Measurements from ENCODE around the gene INSR.
"Not testable (repeated sequence)": the region's sequence is repeated elsewhere in the genome, so short reads cannot be mapped to it uniquely, and the experiment has no call there.

INSR gene

DNA sequence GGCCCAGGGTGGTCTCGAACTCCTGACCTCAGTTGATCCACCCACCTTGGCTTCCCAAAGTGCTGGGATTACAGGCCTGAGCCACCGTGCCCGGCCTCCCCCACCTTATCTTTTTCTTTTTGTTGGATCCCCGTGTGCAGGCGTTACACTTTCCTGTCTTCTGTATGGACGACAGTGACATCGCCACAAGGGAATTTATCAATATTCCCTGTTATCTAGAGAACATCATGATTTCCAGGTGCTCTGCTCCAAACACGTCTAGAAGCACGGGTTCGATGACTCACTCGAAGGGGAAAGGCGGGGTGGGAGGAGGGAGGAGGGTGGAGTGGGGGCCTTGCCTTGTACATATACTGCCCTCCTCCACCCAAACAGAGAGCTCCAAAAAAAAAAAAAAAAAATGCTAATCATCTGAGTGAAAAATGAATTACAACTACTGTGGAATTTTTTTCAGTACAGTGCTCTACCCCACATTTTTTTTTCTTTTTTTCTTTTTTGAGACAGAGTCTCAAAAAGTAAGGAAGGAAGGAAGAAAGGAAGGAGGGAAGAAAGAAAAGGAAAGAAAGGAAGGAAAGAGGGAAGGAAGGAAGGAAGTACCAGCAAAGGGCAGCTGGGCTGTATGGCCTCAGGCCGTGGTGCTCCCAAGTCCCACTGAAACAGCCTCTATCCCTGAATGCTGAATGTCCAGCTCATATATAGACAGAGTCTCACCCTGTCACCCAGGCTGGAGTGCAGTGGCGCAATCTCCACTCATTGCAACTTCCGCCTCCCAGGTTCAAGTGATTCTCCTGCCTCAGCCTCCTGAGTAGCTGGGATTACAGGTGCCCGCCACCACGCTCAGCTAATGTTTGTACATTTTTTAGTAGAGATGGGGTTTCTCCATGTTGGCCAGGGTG is 36.8 kb downstream of the INSR start:
- no peak for DNase-seq

DNA sequence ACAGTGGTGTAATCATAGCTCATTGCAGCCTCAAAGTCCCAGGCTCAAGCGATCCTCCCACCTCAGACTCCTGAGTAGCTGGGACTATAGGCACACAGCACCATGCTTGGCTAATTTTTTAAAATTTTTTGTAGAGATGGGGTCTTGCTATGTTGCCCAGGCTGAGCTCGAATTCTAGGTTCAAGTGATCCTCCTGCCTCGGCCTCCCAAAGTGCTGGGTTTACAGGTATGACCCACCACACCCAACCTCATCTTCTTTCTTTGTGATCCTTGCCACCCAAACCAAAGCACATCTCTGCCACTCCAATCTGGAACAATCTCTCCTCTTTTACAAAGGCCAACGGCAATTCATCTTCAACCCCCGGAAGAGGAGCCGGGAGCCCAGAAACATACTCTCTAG is 38.6 kb downstream of the INSR start:
- DNase-seq, result no peak

DNA sequence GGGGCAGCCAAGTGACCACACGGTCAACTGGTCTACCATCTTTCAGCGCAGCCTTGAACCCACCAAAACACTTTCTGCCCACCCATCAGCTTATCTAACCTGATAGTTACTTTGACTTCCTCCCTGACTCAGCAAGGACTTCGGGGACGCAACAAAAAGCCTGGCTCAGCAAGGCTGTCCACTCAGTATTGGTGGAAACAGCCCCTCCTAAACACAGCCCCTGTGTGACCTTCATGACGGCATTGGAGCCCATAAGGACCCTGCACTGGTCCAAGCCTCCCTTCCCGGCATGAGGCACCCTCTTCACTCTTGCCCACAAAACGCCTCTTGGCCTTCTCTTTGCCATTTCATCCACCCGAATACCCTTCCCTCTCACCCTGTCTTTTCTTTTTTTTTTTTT is 39.1 kb downstream of the INSR start:
- DNase-seq, result no peak

DNA sequence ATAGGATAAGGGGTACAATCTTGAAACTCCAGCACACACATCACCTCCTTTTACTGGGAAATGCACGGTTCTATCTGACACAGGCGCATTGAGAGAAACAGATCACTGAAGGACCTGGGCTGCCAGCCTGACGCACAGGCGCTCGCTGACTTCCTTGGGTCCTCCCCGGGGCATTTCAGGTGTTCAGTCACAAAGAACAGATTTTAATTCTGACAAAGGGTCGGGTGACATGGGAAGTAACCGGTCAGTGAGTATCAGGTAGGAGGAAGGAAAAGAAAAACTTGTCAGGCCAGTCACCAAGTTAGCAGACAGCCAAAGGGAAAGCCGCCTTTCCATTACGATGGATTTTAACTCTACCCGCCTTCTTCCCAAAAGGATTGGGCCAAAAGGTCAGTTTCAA is 39.6 kb downstream of the INSR start:
- DNase-seq, result no peak

DNA sequence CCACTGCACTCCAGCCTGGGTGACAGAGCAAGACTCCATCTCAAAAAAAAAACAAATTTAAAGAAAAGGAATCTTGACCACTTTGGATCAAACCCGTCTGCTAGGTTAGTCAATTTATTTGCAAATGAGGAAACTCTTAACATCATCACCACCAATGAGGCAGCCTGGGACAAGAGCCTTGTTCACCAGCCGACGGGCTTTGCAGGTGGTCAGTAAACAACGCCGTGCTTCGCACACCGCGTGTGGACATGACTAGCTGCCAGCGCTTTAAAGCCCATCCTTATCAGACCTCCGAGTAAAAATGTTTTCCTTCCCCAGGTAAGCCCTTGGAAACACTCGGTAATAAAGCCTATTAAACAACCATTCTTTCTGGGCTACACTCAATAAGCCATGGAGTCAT is 41.9 kb downstream of the INSR start:
- DNase-seq, result no peak

DNA sequence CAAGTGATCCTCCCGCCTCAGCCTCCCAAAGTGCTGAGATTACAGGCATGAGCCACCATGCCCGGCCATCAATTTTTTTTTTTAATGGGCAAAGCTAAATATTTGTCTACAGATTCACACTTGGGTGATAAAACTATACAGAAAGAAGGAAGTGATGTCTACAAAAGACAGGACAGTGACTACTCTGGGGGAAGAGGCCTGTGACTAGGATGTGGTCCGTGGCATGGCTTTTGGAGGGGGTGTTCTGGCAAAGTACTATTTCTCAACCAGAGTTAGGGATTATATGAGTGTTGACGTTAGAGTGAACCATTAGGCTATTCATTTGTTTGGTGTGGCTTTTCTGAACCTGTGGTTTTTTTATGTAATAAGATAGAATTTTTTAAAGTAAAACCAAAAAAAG is 42.7 kb downstream of the INSR start:
- no peak for DNase-seq

DNA sequence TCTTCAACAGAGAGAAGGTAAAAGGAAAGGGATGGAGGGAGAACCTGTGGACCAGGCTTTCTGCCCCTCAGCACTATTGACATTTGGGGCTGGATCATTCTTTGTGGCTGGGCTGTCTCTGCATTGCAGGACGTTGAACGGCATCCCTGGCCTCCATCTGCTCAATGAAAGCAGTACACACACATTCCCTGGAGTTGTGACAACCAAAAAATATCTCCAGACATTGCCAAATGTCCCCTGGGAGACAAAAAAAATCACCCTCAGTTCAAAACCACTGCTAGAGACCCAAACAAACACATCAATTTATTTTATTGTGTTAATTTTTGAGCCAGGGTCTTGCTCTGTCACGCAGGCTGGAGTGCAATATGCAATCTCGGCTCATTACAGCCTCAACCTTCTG is 43.3 kb downstream of the INSR start:
- DNase-seq, result no peak

DNA sequence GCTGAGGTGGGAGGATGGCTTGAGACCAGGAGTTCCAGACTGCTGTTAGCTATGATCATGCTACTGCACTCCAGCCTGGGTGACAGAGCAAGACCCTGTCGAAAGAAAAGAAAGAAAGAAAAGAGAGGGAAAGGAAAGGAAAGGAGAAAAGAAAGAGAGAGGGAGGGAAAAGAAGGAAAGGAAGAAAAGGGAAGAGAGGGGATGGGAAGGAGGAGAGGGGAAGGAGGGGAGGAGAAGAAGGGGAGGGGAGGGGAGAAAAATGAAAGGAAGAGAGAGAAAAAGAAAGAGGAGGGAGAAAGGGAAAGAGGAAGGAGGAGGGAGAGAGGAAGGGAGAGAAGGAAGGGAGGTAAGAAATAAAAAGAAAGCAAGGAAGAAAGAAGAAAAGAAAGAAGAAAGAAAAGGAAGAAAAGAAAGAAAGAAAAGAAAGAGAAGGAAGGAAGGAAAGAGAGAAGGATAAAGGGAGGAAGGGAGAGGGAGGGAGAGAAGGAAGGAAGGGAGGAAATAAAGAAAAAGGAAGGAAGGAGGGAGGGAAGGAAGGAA is 44.1 kb downstream of the INSR start:
- DNase-seq, result no peak

DNA sequence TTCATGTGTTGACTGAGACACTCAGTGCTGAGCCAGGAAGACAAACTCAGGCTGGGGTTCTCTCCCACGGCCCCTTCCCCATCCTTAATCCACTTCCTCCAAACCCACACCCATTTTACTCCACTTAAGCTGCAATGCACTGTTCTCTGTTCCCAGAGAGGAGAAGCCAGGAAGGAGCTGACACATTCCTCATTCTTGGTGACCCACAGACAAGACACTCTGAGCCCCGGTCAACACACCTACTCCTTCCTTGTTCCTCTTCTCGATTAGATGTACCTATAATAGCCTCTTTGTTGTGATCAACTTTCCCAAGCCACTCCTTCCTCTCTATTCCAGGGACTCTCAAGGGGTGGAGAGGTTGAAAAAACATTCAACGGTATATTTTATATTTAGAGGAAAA is 47.1 kb downstream of the INSR start:
- DNase-seq, result no peak

DNA sequence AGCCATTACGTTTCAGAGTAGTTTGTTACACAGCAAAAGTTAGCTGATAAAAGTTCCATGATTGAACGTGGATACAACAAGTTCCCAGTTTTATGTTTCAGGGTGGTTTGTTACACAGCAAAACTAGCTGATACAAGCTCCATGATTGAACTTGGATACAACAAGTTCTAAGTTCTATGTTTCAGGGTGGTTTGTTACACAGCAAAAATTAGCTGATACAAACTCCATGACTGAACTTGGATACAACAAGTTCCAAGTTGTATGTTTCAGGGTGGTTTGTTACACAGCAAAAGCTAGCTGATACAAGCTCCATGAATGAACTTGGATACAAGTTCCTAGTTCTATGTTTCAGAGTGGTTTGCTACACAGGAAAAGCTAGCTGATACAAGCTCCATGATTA is 47.6 kb downstream of the INSR start:
- no peak for DNase-seq

DNA sequence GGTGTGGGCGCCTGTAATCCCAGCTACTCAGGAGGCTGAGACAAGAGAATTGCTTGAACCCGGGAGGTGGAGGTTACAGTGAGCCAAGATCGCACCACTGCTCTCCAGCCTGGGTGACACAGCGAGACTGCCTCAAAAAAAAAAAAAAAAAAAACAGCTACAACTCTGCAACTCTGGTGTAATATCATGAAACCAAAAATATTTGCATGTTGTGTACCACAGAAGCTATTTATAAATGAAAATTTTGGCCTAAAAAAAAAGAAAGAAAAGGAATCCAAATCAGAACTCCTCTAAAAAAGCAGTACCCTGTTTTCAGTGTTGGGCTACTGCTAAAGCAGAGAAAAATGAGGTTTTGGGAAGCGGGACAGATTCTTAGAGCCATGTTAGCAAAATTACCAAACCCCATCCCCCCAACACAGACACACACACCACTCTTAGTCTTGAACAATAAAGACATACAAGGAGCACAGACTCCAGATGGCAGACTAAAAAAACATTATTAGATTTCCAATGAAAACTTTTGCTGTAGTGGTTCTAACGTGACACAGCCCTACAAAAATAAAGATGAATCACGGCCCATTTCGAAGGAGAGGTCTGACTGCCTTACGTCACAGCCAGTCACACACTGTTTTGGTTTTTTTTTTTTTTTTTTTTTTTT is 51.5 kb downstream of the INSR start:
- no peak for DNase-seq

DNA sequence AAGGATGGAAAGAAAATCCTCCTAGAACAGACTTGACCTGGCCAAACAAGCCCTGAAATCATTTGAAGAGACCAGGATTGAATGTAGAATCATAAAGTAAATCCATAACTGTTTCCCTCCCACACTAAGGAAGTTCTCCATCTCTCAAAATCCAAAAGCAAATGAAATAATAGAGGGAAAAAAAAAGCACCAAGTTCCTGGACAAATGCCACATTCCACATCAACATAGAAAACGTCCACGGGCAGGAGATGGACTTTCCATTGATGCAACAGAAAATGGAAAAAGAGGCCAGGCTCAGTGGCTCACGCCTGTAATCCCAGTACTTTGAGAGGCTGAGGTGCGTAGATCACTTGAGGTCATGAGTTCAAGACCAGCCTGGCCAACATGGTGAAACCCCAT is 56.2 kb downstream of the INSR start:
- no peak for DNase-seq

DNA sequence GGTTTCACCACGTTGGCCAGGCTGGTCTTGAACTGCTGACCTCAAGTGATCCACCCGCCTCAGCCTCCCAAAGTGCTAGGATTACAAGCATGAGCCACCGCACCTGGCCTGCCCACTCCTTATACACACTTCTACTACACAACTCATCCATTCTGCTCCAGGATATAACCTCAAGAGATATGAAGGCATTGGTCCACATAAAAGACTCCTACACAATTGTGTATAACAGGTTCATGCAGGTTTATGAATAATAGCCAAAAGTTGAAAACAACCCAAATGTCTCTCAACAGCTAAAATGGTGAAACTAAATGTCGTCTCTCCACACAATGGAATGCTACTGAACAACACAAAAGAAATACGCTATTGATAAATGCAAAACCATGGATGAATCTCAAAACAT is 58.1 kb downstream of the INSR start:
- DNase-seq, result no peak

DNA sequence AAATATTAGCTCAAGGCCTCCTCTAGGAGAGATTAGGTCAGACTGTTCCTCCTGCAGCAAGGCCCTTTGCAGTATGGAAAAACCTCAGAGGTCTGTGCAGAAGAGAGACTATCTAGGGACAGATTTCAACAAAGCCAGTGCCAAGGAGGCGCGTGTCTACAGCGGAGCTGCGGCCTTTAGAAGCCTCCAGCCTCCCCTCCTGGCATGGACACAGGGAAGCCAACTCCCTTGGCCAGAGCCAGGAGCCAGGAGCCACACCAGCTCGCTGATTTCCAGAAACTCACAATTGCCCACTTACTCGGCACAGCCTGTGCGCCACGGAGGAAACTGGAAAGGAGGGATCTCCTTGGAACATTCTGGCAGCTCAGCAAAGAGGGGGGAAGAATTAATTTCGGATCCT is 63.4 kb downstream of the INSR start:
- no peak for DNase-seq

DNA sequence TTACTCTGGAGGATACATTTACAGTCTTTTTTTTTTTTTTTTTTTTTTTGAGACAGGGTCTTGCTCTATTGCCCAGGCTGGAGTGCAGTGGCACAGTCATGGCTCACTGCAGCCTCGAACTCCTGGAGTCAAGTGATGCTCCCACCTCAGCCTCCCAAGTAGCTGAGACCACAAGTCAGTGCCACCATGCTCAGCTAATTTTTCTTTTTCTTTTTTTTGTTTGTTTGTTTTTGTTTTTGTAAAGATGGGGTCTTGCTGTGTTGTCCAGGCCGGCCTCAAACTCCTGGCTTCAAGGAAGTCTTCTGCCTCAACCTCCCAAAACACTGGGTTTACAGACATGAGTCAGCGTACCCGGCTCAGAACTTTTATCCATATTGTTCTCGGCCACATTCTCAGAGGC is 64.5 kb downstream of the INSR start:
- no peak for DNase-seq

DNA sequence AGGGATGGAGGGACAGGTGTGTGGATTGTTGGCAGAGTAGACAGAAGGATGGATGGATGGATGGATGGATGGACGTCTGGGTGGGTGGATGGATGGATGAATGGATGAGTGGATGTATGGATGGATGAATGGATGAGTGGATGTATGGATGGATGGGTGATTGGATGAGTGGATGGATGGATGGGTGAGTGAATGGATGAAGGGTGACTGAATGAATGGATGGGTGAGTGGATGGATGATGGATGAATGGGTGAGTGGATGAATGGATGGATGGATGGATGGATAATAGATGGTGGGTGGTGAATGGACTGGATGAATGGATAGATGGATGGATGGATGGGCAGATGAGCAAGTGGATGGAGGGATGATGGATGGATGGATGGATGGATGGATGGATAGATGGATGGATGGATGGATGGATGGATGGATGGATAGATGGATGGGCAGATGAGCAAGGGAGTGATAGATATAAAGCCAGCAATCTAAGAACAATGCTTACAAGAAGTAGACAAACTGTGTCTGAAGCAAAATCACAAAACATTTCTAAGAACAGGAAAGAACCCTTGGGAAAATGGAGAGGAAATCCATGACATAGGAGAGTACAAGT is 65.2 kb downstream of the INSR start:
- DNase-seq, result no peak

DNA sequence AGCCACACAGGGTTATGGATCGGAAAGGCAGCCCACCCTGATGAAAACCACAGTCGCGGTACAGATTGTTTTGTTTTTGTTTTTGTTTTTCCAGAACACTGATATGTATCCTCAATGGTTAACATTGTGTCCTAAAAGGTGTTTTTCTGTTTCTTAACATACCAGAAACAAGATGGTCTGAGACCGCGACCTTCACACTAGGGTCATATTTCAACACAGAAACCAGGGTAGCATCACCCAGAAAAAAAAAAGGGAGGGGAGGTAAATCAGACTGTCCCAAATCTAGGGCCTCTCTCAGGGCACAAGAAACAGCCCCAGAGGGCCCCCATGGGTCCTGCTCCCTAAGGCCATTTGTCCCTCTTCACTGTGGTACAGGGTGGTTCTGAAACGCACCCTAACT is 66.5 kb downstream of the INSR start:
- DNase-seq, result no peak

DNA sequence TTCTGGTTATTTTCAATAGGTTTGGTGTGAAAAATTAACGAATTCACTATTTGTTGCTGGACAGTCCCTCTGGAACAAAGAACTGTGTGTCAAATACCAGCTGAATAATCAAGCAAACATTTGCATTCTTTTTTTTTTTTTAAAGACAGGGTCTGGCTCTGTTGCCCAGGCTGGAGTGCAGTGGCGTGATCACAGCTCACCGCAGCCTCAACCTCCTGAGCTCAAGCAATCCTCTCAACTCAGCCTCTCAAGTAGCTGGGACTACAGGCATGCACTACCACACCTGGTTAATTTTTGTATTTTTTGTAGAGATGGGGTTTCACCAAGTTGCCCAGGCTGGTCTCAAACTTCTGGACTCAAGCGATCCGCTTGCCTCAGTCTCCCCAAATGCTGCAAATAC is 67.1 kb downstream of the INSR start:
- not testable (repeated sequence) for DNase-seq

DNA sequence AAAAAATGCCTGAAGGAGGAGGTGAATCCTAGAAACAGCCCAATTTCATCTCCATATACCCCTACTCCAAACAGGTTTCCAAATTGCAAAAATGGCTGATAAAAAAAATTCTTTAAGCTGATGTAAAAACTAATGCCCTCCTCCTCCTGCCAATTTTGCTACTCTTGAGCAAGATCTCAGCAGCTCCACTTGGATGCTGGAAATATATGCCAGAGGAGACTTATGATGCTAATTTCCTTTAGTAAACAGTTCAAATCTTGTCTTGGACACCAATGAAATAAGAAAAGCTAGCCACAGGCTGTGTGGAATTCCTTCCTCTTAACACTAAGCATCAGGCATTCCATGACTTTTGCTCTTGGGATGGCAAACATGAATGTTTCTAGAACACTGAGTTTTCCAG is 67.5 kb downstream of the INSR start:
- no peak for DNase-seq

DNA sequence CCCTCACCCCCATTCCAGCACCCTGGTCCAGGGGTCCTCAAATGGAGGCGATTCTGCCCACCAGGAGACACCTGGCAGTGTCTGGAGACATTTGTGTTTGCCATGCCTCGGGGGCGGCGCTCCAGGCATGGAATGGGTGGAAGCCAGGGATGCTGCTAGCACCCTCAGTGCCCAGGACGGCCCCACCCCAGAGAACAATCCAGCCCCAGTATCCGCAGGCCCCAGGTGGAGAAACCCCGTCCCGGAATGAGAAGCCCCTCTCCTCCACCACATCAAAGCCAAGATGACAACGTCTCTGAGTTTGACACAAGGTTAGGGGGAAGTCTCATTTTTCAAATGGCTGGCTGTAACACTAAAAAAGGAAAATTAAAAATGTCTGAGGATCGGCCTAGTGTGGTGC is 68.5 kb downstream of the INSR start:
- DNase-seq, result no peak

DNA sequence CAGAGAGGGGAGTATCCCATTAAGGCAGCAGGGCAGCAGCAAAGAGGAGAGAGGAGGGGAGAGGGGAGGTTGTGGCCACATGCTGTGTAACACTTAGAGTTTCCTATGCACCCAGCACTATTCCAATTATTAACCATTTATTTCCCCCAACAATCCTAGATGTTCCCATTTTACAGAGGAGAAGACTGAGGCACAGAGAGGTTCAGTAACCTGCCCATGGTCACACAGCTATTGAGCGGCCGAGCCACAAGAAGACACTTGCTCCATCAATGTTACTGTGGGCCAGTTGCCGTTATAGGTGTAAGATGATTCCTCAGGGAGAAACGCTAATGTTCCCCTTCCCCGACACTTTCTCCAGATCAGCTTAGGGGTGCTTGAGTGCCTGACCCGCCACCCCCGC is 69.2 kb downstream of the INSR start:
- no peak for DNase-seq

DNA sequence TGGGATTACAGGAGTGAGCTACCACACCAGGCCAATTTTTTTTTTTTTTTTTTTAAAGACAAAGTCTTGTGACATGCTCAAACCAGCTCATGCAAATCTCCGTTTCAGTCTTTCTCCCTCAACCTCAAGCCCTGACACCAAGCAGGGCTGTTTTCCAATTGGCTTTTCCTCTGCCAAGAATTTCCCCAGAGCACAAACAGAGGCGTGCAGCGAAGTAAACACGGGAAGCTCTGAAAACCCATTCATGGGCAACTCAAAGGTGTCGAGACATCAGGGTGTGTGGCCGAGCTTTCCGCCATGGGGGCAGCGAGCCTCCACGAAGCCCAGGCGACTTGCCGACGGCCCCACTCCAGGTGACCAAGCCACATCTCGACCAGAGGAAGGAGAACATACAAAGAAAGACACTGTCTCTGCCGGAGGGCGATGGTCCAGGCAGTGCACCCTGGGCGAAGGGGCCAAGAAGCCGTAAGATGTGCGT is 70.0 kb downstream of the INSR start:
- DNase-seq, result peak; percentile 27

DNA sequence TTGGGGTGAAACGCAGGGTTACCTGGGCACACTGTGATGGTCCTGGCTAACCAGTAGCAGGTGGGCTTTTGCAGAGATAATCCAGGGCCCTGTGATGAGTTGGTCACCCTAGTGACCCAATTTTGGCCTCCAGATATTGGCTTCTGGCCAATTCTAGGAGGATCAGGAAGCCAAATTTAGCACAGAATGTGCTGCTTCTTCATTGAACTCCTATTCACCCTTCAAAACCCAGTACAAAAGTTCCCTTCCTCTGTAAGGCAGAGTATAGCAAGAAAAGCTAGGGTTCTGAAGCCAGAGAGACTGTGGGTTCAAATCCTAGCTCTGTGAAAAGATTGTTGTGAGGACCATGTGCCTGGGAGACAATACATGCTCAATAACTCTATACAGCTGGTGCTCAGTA is 70.8 kb downstream of the INSR start:
- no peak for DNase-seq

DNA sequence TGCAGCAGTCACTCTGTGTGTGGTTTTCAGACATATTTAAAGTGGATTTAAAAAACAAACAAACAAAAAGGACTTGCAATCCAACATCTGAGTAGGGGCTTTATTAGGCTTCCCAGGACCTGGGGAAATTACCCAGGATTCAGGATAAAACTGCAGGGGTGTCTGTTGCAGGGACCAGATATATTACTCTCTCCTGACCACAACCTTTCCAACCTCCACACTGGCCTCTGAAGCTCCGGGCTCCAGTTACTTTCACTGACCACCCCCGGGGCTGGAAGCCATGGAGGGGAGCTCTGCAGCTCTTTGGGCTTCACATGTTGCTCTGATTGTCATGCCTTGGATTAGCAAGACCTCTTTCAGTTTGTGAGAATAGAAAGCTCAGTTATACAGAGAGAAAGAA is 75.2 kb downstream of the INSR start:
- no peak for DNase-seq
